HG02973 (cell line): ENCODE results near the gene ZNF485.
"Not testable (repeated sequence)": the region's sequence is repeated elsewhere in the genome, so short reads cannot be mapped to it uniquely, and the experiment has no call there.

ENCODE experiments used
- ATAC-seq: cut with Tn5 transposase; IDR thresholded peaks from one replicate; pipeline ENCODE4 v1.9.1; 2021; ENCODE audit warnings: moderate library complexity; ENCODE audit not compliant: unreplicated experiment

Gene ZNF485

DNA sequence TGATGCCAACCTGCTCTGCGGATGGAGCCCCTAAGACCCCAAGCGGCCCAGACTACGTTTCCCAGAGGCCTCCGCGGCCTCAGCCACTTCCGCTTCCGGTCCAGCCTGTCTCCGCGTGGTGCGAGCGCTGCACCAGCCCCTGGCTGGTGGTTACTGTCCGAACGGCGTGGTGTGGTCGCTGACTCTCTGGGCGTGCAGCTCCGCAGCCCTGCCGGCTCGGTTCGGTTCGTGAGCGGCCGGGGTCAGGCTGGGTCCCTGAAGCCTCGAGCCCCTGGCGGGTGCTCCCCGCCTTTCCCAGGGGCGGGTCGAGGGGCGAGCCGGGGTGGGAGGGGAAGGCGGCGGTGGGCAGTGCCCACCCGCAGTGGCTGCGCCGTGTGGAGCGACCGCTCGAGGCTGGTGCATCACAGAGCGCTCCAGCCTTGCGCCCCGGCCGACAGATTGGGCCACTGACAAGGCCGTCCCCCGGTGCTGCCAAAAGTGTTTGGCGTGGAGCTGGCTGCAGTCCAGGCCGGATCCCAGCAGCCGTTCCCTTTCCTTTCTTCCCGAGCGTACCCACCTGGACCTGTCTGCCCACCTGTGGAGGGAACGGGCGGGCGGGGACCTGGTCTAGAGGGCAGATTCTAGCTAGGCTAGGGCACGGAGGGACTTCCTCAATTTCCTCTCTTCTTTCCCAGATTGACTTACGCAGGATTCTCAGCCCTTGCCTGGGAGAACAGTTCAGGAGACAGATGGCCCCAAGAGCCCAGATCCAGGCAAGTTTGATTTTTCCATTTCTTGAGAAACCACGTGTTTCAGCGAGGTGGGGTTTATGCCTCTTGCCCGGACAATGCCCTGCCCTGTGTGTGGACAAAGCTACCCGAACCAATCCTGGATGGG is at the start of gene ZNF485:
Gene ZNF485 (plus strand): TSS at position 116 of the 876 bp plus-strand sequence. CDS start 613 bp downstream, at position 729.
- peak; percentile 95 for ATAC-seq

DNA sequence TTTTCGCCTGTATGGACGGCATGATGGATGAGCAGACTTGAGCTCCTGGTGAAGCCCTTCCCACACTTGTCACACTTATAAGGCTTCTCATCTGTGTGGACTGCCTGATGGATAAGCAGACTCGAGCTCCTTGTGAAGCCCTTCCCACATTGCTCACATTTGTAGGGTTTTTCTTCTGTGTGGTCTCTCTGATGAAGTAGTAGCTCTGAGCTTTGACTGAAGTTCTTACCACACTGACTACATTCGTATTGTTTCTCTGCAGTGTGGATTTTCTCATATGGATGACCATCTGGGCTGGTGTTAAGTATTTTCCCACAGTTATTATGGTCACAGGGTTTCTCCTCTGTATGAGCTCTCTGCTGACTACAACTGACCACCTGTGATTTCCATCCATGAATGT is 49.0 kb upstream of the ZNF485 start:
- no peak for ATAC-seq

DNA sequence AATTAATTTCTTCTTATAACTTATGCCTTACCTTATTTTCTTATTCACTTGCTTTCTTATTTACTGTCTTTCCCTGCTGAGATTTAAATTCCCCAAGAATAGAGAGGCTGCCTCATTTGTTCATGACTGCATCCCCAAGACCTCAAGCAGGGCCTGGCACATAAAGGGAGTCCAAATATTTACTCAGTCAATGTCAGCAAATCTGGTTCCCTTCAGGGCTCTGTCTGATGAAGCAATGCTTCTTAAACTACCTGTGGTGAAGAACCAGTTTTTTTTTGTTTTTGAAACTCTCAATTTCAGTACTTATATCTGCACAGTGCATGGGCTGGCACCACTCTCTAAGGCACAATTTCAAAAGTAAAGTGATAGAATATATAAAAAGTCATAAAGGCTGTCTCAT is 36.6 kb upstream of the ZNF485 start:
- no peak for ATAC-seq

DNA sequence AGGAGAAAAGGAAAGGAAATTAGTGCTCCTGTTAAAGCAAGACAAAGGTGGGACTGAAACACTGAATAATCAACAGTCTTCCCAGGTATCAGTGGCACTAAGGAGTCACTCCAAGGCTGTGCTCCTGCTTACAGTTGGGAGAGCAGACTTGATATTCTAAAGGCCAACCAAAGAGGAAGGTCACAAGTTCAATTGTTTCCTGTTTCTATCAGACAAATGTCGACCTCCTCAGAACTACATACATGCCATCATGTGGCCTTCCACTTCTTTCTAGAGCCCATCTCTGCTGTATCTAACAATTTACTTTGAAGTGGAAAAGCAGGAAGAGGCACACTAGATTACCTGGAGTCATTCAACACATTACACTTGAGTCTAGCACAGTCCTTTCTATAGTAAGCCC is 35.3 kb upstream of the ZNF485 start:
- no peak for ATAC-seq

DNA sequence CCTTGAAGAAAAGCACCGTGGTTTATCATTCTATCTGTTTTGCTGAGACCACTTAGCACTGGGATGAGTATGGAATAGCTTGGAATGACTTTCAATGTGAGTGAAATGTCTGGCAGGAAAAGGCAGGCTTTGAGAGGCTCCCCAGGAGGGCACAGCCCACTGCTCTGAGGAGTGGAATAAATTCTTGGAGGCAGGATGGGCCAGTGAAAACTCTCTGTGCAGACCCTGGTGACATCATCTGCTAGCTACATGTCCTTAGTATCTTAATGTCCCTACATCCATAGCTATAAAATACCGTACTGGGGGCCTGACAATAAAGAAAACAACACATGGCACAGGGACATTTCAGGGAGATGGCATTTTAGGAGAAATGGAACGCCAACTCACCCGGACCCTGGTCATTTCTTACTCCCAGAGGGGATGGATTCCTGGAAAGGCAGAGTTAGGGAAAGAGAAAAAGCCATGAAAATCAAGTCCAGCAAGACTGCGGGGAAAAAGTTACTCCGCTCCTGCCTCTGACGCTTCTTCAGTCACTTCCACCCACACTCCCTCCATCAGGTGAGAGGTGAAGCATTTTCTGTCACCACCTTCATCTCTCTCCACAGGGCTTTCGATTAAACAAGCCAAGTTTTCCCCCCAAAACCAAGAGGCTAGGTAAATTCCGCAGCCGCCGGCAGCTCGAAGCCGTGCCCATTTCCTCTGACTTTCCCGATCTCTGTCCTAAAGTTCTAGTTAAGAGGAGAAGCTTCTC is 32.8 kb upstream of the ZNF485 start:
- ATAC-seq: no peak

DNA sequence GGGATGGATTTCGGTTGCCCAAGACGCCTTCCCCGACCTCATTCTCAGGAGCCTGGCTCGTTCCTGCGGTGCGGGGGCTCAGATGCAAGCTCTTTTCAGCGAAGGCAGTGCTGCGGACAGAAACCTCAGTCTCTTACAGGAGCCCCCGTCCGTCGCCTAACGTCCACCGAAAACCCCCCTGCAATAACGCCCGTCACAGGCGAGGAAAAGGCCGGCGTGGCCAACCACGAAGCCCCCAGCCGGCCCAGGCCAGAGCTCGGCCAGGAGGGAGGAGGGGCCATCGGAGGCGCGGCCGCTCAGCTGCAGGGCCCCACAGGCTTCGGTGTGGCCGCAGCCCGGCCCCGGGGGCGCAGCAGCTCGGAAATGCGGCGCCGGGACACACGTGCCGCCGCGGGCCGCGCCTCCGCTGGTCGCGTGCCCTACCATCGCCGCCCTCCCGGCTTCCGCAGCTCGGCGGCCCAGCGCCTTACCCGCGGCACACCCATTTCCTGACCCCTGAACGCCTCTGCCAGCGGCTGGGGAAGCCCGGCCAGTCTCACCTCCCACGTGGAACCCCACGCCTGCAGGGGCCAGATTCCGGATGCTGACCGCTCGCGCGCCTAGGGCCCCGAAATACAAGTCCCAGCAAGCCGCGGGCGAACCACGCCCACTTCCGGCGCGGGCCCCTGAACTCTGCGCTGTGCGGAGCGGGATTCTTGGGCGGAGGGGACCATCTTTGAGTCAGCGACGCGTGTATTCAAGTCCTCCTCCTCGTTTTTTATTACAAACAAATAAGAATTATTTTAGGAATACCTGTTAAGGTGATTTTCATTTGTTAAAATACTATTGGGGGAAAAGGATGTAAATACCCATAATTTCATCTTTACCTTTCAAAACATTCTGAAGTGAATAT is 32.0 kb upstream of the ZNF485 start, which contains the start of gene ZNF239:
Gene ZNF239 (minus strand): TSS at position 616 of the 892 bp plus-strand sequence. CDS start 16,537 bp downstream, outside the sequence.
- ATAC-seq: peak; percentile 88

DNA sequence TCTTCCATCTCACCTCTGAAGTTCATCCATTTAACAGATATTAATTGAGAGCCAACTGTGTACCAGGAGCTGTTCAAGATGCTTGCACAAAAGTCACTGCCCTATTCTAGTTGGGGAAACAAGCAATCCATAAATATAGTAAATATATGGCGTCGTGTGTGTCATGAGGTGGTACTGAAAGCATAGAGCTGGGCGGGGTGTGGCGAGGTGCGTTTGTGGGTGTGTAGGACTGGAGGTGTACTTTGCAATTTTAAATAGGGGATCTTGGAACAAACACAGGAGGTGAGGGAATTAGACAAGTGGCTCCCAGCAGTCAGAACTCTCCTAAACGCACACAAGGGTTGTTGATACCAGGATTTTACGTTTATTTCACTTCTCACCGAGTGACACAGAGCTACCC is 31.3 kb upstream of the ZNF485 start:
- no peak for ATAC-seq

DNA sequence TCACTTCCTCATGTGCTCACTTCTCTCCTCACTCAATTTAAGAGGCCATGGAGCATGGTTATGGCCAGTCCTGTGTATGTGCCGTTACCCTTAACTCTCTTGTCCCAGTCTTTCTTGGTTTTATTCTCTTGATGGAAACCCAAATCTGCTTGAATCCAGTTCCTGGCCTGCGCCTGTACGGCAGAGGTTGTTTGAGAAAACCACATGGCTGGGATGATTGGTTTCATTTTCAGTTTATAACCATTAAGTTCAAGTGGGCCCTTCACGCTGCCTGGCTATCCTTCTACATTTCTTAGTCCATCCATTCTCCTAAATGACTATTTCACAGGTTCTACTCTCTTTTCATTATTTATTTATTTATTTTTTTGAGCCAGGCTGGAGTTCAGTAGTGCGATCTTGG is 30.2 kb upstream of the ZNF485 start:
- ATAC-seq: no peak

DNA sequence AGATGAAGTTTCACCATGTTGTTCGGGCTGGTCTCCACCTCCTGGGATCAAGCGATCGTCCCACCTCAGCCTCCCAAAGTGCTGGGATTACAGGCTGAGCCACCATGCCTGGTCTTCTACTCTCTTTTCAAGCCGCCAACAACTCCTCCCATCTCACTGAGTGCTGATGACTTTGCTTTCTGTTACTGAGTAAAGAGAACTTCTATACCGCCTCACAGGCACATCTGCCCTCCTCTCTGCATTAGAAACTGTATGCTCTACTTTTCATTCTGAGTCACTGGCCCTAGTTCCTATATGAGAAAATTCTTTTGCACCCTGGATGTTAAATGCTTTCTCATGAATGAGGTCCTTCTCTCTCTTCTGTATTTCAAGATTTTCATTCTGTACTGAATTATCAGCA is 29.7 kb upstream of the ZNF485 start:
- ATAC-seq: no peak

DNA sequence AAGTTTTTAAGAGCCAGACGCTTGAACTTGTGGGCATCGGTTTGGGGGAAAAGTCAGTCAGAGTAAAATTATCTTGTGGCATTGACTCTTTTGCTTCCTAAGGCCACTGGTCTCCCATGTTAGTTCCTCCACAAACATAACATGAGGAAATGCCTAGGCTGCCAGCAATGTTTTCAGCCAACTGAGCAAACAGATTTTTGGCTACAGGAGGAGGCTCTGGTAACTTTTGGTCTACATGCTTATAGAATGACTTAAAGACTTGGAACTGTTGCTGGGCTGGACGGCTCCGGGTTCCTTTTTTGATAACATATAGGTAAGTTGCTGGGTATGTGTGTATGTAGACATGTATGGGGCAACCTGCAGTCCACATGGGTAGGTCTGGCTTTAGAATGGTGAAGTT is 22.2 kb upstream of the ZNF485 start:
- no peak for ATAC-seq

DNA sequence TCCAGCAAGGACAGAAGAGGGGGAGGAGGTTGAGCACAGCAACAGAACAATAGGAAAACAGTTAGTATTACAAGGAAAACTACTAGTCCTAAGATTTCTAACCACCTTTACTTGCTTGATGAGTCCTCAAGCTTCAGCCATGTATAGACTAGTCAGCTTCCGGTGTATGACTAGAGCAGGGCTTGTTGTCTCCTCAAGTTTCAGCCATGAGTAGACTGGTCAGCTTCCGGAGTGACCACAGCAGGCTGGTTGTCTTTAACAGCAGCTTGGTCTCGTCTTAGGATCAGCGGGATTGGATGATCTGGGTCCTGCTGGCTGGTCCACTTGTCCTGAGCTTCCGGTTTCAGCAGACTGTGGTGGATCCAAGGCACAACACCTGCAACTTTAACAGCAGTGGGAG is 21.2 kb upstream of the ZNF485 start:
- ATAC-seq: no peak

DNA sequence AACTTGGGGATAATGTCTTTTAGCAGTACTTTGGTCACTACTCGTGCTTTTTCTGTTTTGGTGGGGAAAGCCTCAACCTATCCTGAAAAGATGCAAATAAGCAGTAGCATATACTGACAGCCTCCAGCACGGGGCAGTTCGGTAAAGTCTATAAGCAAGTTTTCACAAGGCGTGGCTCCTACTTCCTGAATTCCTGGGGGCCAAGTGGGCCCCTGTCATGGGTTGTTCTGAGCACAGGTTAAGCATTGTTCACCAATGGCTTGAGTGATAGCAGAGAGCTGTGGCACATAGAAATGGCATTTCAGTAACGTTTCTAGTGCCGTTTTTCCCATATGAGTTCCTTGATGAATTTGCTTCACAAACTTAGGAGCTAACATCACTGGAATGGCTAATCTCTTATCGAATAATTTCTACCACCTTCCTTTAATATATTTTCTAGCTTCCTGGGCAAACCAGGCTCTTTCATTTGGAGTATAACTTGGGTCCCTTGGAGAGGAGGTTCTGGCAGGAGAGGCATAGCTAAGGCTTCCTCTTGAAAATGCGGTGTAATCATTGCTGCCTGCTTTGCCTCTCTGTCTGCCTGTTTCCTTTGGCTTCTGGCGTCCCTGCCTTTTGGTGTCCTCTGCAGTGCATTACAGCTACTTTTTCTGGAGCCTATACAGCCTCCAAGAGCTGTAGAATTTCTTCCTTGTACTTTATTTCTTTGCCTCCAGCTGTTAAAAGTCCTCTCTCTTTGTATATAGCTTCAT is 20.1 kb upstream of the ZNF485 start:
- no peak for ATAC-seq

DNA sequence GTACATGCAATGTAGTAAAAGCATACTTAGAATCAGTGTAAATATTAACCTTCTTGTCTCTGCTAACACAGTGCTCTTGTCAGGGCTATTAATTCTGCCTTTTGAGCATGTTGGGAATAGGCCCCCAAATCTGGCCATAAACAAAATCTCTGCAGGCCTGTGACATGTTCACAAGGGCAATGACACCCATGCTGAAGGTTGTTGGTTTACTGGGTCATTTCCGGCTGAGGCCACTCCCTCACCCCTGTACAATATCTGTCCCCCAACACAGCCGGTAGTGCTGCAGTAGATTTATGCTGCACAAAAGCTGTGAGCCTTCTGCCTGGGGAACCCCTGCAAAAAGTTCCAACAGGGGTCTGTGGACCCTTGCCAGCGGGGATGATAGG is 19.5 kb upstream of the ZNF485 start:
- ATAC-seq: not testable (repeated sequence)

DNA sequence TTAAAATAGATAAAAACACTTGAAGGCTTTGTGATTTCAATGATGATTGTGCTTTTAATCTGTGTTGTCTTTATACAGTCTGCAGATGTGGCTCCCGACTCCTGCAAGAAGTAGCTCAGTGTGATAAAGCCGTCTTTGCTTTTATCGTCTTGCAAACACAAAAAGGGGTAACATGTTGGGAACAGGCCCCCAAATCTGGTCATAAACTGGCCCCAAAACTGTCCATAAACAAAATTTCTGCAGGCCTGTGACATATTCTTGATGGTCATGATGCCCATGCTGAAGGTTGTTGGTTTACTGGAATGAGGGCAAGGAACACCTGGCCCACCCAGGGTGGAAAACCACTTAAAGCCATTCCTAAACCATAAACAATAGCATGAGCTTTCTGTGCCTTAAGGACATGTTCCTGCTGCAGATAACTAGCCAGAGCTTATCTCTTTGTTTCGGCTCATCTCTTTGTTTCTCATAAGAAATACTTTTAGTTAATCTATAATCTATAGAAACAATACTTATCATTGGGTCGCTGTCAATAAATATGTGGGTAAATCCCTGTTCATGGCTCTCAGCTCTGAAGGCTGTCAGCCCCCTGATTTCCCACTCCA is 14.8 kb upstream of the ZNF485 start:
- no peak for ATAC-seq

DNA sequence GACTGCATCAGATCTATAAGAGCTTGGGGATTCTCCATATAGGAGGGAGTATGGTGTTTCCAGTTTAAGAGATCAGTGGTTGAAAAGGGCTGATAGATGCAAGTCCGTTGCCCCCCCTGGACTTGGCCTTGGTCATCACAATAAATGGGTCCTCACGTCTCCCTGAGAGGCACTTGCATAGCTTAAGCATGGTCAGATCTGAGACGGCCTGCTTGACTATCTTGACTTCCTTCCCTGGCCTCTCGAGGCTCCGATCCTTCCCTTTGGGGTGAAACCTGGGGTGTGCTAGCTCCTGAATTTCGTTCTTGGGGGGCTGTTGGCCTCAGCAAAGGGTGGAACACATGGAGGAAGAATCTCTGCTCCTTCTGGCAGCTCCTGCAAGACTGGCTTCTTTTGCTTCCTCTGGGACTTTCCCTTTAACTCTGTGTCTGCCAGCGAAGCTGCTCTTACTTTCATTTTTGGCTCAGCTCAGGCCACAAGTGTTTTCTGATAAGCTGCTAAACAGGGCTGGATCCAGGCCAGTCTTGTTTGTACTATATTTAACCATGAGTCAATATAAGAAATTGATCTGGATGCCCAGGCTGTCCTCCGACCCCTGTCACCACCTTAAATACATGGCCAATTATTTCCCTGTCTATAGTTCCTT is 11.2 kb upstream of the ZNF485 start:
- ATAC-seq: peak; percentile 93

DNA sequence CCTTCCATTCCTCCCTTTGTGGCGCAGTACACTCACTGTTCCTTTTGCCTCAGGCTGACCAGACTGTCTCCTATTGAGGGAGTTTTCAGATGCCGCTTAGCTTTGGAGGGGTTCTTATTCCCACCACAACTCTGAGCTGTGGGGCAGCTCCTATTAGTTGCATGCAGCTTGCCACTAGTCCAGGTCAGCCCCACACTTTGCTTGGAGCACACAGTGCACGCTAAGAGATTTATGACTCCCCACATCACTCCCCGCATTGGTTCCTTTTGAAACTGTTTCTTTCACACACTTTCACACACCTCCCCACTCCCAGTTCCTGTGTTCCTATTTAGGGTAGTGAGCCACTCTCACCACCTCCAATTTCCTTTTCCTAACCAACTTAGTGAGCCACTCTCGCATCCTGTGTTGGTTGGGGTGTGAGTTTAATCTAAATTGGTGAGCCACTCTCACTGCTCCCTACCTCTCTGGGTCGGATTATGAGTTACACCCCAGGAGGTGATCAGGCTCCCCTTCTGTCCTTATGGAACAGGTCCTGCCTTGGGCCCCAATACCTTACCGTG is 10.4 kb upstream of the ZNF485 start:
- peak; percentile 39 for ATAC-seq

DNA sequence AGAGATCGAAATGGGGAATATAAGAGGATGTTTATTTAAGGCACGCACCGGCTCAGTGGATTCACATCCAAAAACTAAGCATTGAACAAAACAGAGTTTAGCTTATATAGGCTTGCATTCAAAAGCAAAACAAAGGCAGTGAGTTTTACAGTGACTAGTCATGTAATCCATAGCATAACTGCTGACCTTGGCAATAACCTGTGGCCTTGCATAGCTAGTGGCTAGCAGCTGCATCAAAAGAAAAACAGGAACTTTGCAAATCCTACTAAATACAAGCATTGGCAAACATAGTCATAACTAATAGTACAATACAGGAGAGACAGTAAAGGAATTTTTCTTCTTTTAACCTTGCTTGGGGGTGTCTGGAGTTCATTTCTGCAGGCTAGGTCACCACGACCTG is 9.7 kb upstream of the ZNF485 start:
- no peak for ATAC-seq

DNA sequence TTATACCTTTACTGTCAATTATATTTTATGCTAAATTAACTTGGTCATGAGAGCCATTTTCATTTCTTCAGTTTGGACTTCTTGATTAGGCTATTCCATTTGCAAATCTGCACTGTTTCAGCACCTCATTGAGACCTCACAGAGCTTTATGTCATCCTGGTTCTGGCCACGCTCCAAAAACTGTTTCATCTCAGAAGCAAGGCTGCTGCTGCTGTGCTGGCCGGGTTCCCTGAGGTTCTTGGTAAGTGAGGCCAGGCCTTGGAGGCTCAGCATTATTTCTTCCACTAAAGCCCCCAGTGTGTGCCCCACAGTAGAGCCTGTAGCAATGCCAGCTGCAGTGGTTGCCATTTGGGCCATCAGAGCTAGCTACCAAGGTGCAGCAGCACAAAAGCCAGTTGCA is 7.8 kb upstream of the ZNF485 start:
- ATAC-seq: no peak

DNA sequence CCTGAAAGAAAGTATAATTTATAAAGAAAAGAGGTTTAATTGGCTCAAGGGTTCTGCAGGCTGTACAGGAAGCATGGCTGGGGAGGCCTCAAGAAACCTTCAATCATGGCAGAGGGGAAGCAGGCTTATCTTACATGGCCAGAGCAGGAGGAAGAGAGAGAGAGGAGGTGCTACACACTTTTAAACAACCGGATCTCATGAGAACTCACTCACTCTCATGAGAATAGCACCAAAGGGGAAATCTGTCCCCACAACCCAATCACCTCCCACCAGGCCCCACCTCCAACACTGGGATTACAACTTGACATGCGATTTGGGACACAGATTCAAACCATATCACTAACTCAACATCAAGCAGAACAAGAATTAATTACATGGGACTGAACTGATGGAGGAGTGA is 6.9 kb upstream of the ZNF485 start:
- ATAC-seq: no peak
